GM10248 (cell line): ENCODE data around the gene RWDD3.

Experiments
- CTCF ChIA-PET: fragments of 300-600 bp; sonication (Branson Sonifier 250); formaldehyde crosslinking; extraction: SDS; loops from one replicate; lab custom pipeline; 2021; ENCODE audit warnings: antibody characterized with exemption; lab: Yijun Ruan, JAX
- POLR2A ChIA-PET: fragments of 350-650 bp; sonication (Branson Sonifier 250); formaldehyde crosslinking; extraction: SDS; loops from one replicate; lab custom pipeline; 2020; ENCODE audit warnings: antibody characterized with exemption; lab: Yijun Ruan, JAX
- DNase-seq: peaks from one replicate; pipeline ENCODE4 v3.0.0; 2012; ENCODE audit errors: extremely low spot score
- CTCF ChIP-seq: IDR thresholded peaks from 2 replicates; pipeline ENCODE4 v1.5.1; 2012; ENCODE audit warnings: mild to moderate bottlenecking, low read depth; ENCODE audit errors: extremely low read depth, missing control alignments, control extremely low read depth

The RWDD3 gene

GRCh38 chr1:95226781-95227660 lies 7.0 kb upstream of the RWDD3 start:
- TF ChIP-seq CTCF = no peak
- DNase-seq = no peak
- CTCF ChIA-PET = interaction anchor here (1.9 kb wide), 1 partner anchor 9 kb away, joined by 6 read pairs; no protein-coding TSS in a partner anchor
- POLR2A ChIA-PET = no interaction called here

GRCh38 chr1:95229037-95229436 lies 5.0 kb upstream of the RWDD3 start:
- no peak for DNase-seq
- TF ChIP-seq CTCF = no peak
- CTCF ChIA-PET = no interaction called here
- POLR2A ChIA-PET = no interaction called here

- CTCF ChIA-PET = no interaction called here
- no peak for TF ChIP-seq CTCF
- POLR2A ChIA-PET = no interaction called here
- DNase-seq = no peak
Observed at GRCh38 chr1:95229706-95230105, 4.3 kb upstream of the RWDD3 start.

- TF ChIP-seq CTCF = no peak
- DNase-seq = no peak
- ChIA-PET POLR2A (no interaction called here), CTCF (no interaction called here)
Observed at GRCh38 chr1:95230256-95230655, 3.8 kb upstream of the RWDD3 start.

GRCh38 chr1:95230768-95231191 lies 3.2 kb upstream of the RWDD3 start:
- CTCF ChIA-PET = no interaction called here
- POLR2A ChIA-PET = no interaction called here
- no peak for DNase-seq
- TF ChIP-seq CTCF = no peak

- TF ChIP-seq CTCF = no peak
- POLR2A ChIA-PET = no interaction called here
- CTCF ChIA-PET = interaction anchor here (0.9 to 4.8 kb wide), 12 partner anchors 10 to 189 kb away, joined by 3 to 36 read pairs (median 7); no protein-coding TSS in a partner anchor
- no peak for DNase-seq
Observed at GRCh38 chr1:95232646-95233318, 1.2 kb upstream of the RWDD3 start.
